HEK293 (cell line): ENCODE measurements around the gene C2CD2L.

Experiments used
- CTCF ChIP-seq: fragments of 450-650 bp; formaldehyde crosslinking; IDR thresholded peaks from 2 replicates; pipeline ENCODE4 v1.5.1; 2016; ENCODE audit warnings: missing biosample characterization, missing genetic modification characterization
- ZNF423 ChIP-seq: fragments of 450-650 bp; formaldehyde crosslinking; IDR thresholded peaks from 2 replicates; pipeline ENCODE4 v1.5.1; 2016; ENCODE audit warnings: missing biosample characterization, missing genetic modification characterization
- ZNF830 ChIP-seq: fragments of 450-650 bp; IDR thresholded peaks from 2 replicates; pipeline ENCODE4 v1.5.0; 2018; ENCODE audit warnings: missing biosample characterization, missing genetic modification characterization, low read depth, mild to moderate bottlenecking, moderate library complexity
- ZNF837 ChIP-seq: fragments of 450-650 bp; formaldehyde crosslinking; IDR thresholded peaks from 2 replicates; pipeline ENCODE4 v1.5.1; 2016; ENCODE audit warnings: missing biosample characterization, missing genetic modification characterization

- TF ChIP-seq ZNF830 (tag by site-specific recombination) (no peak), ZNF423 (tag by site-specific recombination) (no peak), ZNF837 (tag by site-specific recombination) (no peak), CTCF (tag by site-specific recombination) (no peak)
Observed at GRCh38 chr11:119116235-119116594, 9.1 kb downstream of the C2CD2L start.
